Measurements from ENCODE around the gene TMEM165. TPM values are rescaled to one million over a fixed set of nuclear protein-coding genes. Genes with fewer than 3 reads are reported as not detected.
"Not testable (repeated sequence)": the region's sequence is repeated elsewhere in the genome, so short reads cannot be mapped to it uniquely, and the experiment has no call there.

The TMEM165 gene
- total and polyA plus RNA-seq, 2 of the 4 experiments (the other 2 are of a cell fraction): 49.6 to 83.0 TPM

DNA sequence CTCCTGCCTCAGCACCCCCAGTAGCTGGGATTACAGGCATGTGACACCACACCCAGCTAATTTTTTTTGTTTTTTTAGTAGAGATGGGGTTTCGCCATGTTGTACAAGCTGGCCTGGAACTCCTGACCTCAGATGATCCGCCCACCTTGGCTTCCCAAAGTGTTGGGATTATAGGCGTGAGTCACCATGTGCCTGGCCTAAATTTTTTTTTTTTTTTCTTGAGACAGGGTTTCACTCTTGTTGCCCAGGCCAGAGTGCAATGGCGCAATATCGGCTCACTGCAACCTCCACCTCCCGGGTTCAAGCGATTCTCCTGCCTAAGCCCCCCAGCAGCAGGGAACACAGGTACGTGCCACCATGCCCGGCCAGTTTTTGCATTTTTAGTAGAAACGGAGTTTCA, 44.9 kb upstream of the TMEM165 start:
- H3K36me3 ChIP-seq (ENCODE audit: control insufficient read depth, insufficient read depth, low read length); intact Hi-C loops (cut with micrococcal nuclease); H3K4me2 ChIP-seq (ENCODE audit: low read depth, low read length); H3K27ac ChIP-seq (ENCODE audit: insufficient read depth, low read length); in situ Hi-C loops (cut with MboI; ENCODE audit: low sequenced_read_pairs); H2AK5ac ChIP-seq (ENCODE audit: low read depth, low read length); H3K9me3 ChIP-seq (ENCODE audit: control insufficient read depth, insufficient read depth, low read length); H4K5ac ChIP-seq (ENCODE audit: low read depth, low read length); ATAC-seq (ENCODE audit: low read depth); H4K8ac ChIP-seq (ENCODE audit: low read depth in 2 of 2, low read length in 2 of 2); H3K27me3 ChIP-seq (ENCODE audit: control insufficient read depth, insufficient read depth, low read length); H4K91ac ChIP-seq (ENCODE audit: insufficient read depth, low read depth, low read length); H3K56ac ChIP-seq (ENCODE audit: extremely low read depth, insufficient read depth, low read length); H3K4me3 ChIP-seq (ENCODE audit: insufficient read depth, low read depth, low read length); H2BK20ac ChIP-seq (ENCODE audit: low read depth, low read length); H4K20me1 ChIP-seq (ENCODE audit: insufficient read depth, low read length); H3K23ac ChIP-seq (ENCODE audit: low read depth, low read length); H3K14ac ChIP-seq (replicated peaks; ENCODE audit: low read depth, low read length); H3K9me1 ChIP-seq (ENCODE audit: insufficient read depth, low read length); H2BK15ac ChIP-seq (ENCODE audit: low read depth, low read length); BruUV-seq (replicated peaks); H2AFZ ChIP-seq (replicated peaks; ENCODE audit: low read length, poor library complexity); H2BK120ac ChIP-seq (ENCODE audit: low read depth, low read length); H3K18ac ChIP-seq (ENCODE audit: low read depth, low read length); H3K9ac ChIP-seq (ENCODE audit: low read depth, low read length); H3K4ac ChIP-seq (ENCODE audit: low read depth, low read length); POLR2A ChIA-PET (ENCODE audit: unreplicated experiment); dilution Hi-C loops (cut with HindIII; ENCODE audit: low sequenced_read_pairs, unreplicated experiment); H2BK5ac ChIP-seq (ENCODE audit: low read depth, low read length, poor library complexity, severe bottlenecking); H2AK9ac ChIP-seq (replicated peaks; ENCODE audit: low read depth, low read length, poor library complexity): not testable (repeated sequence)
- peak; percentile 39 for DNase-seq
- WGBS, 2 experiments (ENCODE audit: extremely low coverage in 2 of 2, insufficient read length in 1 of 2): 100% methylated on average over 4 of the region's 10 CpGs; no CpG with 5 or more reads in 1 of the 2 experiments
- Histone ChIP-seq H3K79me1 (ENCODE audit: low read depth in 1 of 2, low read length in 2 of 2) (peaks cover 13 to 22% of the 10 kb centered on the region in 2 experiments; a peak in 3 of 4 replicates), H3K4me1 (ENCODE audit: control insufficient read depth, insufficient read depth, low read length) (peaks cover 14% of the 10 kb centered on the region)
- CTCF ChIA-PET: interaction anchor here (0.6 to 0.7 kb wide), 3 partner anchors 28 to 408 kb away, joined by 3 read pairs; no protein-coding TSS in a partner anchor
- peak; percentile 47 for TF ChIP-seq CEBPB (IDR thresholded peaks at IDR 0.05; ENCODE audit: low read depth, low read length)
